GM10847 (cell line): ENCODE data around the gene CLPTM1L.

ENCODE experiments used
- POLR2A ChIP-seq: IDR thresholded peaks from 2 replicates; pipeline ENCODE4 v1.6.1; 2011; ENCODE audit not compliant: insufficient read length; ENCODE audit errors: extremely low read depth

CLPTM1L gene

DNA sequence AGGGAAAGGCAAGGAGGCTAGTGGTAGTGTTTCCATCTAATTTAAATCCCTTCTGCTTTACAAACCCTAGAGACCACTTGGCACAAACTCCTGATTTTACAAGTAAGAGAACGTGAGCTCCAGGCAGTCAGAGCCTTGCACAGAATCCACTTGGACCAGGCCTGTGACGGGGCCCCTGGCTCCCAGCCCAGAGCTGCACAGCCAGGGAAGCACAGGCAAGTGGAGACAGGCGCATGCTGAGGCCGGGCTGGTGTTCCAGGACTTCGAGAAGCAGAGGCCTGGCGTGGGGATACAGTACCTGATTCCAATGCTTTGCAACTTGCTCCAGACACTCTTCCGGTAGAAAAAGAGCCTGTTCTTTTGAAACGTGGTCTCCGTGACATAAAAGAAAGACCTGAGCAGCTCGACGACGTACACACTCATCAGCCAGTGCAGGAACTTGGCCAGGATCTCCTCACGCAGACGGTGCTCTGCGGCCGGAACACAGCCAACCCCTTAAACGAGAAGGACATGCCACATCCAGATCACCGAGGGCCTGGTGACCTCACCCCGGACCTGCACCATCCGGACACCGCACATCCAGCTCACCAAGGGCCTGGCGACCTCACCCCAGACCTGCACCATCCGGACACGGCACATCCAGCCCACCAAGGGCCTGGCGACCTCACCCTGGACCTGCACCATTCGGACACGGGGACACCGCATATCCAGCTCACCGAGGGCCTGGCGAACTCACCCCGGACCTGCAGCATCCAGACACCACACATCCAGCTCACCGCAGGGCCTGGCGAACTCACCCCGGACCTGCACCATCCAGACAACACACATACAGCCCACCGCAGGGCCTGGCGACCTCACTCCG lies 62.5 kb downstream of the CLPTM1L start:
- TF ChIP-seq POLR2A: no peak

DNA sequence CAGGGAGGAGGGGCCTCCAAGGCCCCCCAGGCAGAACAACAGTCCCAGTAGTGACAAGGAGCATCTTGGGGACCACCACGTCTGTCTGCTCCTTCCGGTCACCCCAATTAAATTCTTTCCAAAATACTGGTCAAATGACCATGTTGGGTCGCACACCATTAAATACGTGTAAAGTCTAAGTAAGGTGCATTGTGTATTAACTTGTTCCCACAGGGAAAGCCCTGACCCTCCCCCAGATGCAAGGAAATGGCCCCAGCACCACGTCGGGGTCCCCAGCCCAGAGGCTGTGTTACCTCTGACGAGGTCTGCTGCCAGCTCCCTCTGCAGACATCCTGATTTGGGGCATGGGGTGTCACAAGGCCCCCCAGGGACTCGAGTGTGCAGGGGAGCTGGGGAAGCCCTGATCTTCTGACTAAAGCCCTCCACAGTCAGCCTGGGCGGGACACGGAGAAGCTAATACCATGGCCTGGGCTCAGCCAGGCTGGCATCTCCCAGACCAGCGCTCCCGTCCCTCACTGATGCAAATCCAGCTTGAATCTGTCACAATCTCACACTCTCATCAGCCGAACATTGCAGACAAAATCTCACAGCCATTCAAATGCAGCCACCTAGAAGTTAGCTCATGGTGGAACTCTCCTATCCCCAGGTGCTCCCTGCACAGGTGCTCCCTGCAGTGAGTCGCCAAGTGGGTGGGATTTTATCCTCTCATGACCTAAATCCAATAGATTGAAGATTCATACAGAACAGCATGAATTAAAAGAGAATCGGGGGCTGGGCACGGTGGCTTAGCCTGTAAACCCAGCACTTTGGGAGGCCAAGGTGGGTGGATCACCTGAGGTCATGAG lies 63.6 kb downstream of the CLPTM1L start:
- no peak for TF ChIP-seq POLR2A

DNA sequence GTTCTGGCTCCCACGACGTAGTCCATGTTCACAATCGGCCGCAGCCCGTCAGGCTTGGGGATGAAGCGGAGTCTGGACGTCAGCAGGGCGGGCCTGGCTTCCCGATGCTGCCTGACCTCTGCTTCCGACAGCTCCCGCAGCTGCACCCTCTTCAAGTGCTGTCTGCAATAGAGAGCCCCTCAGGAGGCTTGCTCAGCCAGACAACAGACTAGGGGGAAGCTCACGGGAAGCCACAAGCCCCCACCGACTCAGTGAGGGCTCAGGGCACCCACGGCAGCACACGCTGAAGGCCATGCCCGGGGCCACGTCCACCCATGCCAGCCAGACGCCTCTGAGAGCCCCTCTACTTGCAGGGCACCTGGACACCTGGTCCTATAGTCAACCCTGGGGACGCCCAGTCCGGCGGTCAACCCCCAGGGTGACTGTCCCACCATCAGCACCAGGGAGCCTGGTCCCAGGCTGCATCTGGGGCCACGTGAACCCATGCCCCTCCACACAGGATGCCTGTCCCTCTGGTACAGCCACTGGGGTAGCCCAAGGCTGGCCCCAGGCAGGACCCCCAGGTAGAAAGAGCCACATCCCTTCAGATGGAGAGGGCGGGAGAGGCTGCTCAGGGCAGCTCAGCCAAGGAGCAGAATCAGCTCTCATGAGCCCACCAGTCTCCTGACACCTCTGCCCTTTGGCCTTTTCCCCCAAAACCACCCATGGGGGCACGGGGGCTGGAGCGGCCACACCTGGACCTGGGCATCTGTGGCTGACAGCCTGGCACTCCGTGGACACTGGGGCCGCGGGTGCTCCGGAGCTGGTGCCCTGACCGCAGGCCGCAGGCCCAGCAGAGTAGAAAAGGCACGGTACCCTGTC lies 64.5 kb downstream of the CLPTM1L start:
- TF ChIP-seq POLR2A: no peak

DNA sequence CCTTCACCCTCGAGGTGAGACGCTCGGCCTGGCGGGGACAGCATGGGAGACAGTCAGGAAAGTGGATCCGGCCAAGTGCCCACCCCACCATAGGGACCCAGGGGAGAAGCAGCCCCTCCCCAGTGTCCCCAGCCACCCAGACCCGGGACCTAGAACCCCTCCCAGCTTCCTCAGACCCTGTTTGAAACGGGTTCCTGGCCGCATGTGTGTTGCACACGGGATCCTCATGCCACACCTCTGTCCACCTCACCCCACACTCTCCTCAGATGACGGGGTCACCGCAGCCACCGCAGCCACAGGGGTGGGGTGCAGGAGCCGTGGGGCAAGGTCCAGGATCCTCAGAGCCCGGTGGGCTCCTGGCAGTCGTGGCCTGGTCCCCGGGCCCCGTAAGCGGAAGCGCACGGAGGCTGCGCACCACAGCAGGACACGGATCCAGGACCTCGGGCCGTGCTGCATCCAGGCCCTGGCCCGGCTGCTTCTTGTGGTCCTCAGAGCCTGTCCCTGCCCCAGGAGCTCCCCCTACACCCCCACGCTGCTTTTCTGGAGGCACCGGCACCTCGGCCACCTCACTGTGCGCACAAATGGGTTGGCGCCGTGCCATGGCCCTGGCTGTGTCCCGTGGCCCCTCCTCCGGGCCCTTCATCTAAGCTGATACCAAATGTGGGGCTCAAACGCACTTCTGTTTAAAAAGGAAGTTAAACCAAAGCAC lies 65.3 kb downstream of the CLPTM1L start:
- TF ChIP-seq POLR2A: no peak

DNA sequence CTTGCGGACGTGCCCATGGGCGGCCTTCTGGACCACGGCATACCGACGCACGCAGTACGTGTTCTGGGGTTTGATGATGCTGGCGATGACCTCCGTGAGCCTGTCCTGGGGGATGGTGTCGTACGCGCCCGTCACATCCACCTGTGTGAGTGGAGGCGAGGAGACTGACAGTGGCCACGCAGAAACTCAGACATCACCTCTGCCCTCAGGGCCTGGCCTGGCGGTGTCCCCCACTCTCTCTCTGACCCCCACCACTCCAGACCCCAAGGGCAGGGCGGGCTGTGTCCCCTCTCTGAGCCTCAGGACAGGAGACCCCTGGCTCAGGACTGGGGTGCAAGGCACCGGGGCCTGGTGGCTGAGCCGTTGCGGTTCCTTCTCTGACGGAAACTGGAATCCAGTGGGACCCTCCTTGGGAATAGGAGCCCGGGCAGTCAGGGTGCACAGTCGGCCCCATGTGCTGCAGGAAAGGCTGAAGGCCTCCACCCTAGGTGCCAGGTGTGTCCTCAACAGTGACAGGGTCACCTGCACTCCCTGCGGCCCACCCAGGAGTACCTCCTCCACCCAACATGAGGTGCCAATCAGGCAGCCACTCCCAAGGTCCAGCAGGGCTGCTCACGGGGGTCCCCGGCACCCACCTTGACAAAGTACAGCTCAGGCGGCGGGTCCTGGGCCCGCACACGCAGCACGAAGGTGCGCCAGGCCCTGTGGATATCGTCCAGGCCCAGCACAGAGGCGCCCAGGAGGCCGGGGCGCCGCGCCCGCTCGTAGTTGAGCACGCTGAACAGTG lies 66.0 kb downstream of the CLPTM1L start:
- no peak for TF ChIP-seq POLR2A

GRCh38 chr5:1278216-1278615 lies 66.7 kb downstream of the CLPTM1L start:
- TF ChIP-seq POLR2A: no peak

GRCh38 chr5:1277781-1278180 lies 67.1 kb downstream of the CLPTM1L start:
- TF ChIP-seq POLR2A: no peak

DNA sequence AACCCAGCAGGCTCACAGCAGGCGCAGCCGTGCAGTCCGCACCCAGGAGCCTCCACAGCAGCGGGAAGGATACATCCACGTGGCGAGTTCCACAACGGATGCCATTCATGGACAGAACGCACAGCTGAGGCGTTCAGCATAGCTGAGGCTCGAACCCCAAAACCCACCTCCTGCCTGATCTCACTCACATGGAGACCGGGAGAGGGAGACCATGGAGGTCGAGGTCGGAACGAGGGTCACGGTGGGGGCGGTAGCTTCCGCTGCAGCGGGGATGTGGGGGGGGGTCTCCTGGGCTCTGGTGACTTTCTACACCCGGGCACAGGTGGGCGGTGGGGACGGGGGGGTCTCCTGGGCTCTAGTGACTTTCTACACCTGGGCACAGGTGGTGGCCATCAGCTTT lies 67.6 kb downstream of the CLPTM1L start:
- TF ChIP-seq POLR2A: no peak

GRCh38 chr5:1276930-1277329 lies 68.0 kb downstream of the CLPTM1L start:
- TF ChIP-seq POLR2A: no peak

DNA sequence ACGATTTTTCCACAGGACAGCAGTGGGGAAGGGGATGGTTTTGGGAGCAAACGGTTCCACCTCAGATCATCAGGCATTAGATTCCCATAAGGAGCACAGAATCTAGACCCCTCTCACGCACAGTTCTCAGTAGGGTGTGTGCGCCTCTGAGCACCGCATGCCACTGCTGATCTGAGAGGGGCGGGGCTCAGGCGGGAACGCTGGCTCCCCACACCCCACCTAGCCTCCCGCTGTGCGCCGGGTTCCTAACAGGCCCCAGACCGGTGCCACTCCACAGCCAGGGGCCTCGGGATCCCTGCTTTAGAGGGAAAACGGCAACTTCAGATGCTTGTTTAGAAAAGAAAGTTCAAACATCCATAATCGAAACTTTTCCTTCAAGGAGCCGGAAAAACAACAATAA lies 70.4 kb downstream of the CLPTM1L start:
- no peak for TF ChIP-seq POLR2A

GRCh38 chr5:1273745-1274144 lies 71.2 kb downstream of the CLPTM1L start:
- no peak for TF ChIP-seq POLR2A

- TF ChIP-seq POLR2A: no peak
These were observed 72.7 kb downstream of the CLPTM1L start for GRCh38 chr5:1272201-1272600.

DNA sequence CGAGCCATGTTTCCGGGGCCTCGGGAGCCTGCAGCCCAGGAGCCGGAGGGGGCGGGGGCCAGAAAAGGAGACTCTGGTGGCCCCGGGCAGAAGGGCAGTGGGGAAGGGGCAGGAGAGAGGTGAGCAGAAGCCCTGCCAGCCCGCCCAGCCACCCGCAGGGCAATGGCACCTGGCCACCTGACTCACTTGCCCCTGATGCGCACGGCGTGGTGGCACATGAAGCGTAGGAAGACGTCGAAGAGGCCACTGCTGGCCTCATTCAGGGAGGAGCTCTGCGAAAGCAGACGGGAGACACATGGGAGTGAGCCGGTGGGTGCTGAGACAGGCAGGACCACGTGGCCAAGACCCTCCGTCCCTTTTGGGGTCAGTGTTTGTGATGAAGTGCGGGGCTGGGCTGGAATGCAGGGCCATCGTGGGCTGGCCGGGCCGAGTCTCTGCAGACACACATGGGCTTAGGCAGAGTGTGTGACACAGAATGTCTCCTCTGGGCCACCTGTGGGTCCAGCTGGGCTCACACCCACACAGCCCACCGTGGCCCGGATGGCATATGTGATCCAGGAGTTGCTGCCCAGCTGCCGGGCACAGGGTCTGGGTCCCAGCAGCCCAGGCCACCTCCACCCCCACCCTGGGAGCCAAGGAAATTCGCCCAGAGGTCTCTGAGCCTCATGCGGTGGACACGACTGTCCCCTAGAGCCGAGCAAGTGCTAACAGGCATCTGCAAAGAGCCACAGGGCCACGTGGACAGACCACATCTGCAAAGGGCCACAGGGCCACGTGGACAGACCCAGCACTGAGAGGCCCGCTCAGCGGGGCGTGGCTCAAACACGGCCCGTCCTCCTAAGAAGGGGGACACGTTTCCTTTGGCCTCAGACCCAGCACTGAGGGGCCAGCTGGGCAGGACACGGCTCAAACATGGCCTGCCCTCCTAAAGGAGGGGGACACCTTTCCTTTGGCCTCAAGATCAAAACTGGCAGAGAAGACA lies 73.7 kb downstream of the CLPTM1L start:
- TF ChIP-seq POLR2A: no peak
